Activated CD4-positive, alpha-beta T cell treated with anti-CD3 and anti-CD28 coated beads for 24 hours (primary cell): Measurements from ENCODE around the gene DHX8.

Experiments
- DNase-seq, 2 donors: peaks; one replicate each; pipeline ENCODE4 v3.0.0-alpha.2; 2020; ENCODE audit warnings: low read depth in 2 of 2

The DHX8 gene

GRCh38 chr17:43574348-43574747 lies 90.6 kb downstream of the DHX8 start:
- DNase-seq: no peak

GRCh38 chr17:43574896-43575525 lies 91.2 kb downstream of the DHX8 start:
- DNase-seq: no peak
